HG02943 (cell line): ENCODE measurements around the gene PTPRU.

ENCODE experiments used
- ATAC-seq: cut with Tn5 transposase; IDR thresholded peaks from one replicate; pipeline ENCODE4 v1.9.1; 2021; ENCODE audit warnings: mild to moderate bottlenecking, low read depth, moderate library complexity; ENCODE audit not compliant: unreplicated experiment

The PTPRU gene

DNA sequence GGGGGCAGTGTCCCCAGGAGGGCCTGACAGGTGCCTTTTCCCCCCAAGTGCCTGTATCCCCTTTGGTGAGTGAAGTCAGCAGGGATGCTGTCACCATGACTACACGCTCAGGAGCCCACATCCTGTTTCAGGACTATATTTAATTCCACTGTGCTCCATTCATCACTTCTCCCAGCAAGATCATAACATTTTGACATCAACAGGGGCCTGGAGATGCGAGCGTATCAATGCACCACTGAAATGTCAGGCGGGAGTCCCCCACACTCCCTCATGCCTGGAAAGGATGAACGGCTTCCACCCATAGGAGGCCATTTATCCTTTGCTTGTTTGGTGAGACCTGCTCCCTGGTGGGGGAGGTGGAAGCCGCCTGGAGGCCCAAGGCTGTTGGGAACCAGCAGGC lies 119.1 kb downstream of the PTPRU start:
- no peak for ATAC-seq

DNA sequence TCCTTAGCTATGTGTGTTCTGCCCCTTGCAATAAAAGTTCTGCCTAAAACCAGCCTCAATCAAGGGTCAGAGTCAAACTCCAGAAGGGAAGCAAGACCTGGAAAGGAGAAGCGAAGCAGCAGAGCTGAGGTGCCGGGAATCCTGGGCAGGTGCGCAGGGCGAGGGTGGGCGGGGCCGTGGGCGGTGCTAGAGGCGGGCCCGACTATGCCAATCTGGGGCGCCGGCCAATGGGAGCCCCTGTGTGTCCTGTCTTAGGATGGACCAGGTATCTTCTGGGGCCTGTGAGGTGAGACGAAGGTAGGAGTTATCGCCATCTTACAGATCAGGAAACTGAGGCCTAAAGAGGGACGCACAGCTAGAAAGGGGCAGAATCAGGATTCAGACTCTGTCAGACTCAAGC lies 120.3 kb downstream of the PTPRU start:
- ATAC-seq: no peak

DNA sequence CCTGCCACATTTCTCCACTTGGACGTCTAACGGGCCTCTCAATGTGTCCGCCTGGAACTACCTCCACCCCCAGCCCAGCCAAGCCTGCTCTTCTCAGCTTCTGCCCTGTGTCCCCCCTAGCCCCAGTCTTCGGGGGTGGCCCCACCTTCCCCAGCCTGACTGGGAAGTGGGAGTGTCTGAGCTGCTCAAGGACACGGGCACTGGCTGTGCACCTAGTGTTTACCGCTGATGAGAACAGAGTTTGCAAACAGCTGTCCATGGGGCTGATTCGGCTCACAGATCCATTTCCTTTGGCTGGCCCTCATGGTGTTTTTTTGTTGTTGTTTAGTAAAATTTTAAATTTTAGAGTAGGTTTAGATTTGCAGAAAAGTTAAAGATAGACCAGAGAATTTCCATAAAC lies 121.1 kb downstream of the PTPRU start:
- ATAC-seq: no peak

DNA sequence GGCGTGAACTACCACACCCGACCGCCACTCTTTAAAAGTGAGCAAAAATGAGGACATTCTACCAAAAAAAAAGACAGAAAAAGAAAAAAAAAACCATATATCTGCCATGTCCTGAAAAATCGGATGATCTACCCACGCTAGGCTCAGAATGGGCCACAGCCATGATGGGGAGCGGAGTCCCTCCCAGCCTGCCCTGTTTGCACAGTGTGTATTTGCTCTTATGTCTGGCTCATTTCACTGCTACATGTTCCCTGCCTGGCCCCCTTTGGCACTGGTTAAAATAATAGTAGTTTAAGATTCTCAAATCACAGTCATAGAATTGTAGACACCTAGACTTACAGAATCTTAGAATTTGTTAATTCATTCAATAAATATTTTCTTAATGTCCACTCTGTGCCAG lies 121.9 kb downstream of the PTPRU start:
- no peak for ATAC-seq

DNA sequence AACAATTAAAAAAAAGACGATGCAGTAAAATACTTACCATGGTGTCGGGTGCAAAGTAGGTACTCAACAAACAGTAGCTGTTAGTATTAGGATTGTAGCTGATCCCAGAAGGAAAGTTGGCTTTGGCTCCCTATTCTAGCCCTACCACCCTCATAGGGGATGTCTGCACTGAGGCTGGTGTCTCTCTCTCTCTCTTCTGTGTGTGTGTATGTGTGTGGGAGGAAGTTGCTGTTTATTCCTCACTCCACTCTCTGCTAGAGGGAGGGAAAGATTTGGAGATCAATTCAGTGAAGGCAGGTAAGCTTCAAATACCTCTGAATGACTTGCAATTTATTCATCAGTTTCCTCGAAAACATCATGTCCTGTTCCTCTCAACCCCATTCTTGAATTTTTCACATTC lies 124.4 kb downstream of the PTPRU start:
- no peak for ATAC-seq

DNA sequence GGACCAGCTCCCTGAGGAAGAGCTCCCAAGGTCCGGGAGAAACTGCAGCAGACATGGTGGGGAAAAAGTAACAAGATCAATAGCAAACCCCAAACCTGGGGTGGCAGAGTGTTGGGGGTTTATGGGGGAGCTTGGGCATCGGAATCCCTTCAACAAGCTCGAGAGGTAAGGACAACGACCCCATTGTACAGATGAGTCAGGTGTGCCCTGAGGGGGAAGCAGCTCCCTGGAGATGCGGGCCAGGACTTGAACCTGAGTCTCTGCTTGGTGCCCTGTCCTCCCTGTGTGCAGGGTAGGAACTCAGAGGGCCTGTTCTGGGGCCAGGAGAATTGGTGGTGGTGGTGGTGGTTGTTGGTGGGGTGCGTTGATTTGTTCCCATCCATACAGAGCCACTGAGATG lies 125.4 kb downstream of the PTPRU start:
- no peak for ATAC-seq

DNA sequence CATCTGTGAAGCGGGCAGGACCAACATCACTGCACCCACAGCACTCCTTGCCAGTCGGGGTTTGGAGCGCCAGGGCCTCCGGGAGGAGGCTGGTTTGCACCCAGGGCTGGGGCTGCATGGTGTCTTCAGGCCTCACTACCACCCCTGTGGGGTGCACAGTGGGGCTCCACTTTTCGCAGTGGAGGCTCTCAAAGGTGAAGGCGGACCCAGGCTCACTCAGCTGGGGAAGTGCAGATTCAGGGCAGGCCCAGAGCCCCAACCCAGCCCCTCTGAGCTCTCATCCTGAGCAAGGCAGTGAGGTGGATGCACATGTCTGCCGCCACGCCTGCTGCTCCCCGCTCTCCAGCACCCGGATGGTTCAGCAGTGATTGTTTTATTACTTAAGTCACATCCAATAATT lies 125.8 kb downstream of the PTPRU start:
- no peak for ATAC-seq

DNA sequence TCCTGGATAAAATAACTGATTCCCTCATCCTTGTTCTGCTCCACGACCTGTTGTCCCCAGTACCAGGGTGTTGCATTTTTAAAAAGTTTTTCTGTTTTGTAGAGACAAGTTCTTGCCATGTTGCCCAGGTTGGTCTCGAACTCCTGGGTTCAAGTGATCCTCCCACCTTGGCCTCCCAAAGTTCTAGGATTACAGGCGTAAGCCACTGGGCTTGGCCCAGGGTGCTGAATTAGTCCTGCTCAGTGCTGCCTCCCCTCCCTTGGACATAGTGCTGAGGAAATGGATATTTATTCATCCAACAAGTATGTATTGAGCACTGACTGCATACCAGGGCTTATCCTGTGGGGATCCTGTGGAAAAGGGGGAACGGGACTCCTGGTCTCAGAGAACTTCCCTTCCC lies 126.4 kb downstream of the PTPRU start:
- ATAC-seq: no peak

DNA sequence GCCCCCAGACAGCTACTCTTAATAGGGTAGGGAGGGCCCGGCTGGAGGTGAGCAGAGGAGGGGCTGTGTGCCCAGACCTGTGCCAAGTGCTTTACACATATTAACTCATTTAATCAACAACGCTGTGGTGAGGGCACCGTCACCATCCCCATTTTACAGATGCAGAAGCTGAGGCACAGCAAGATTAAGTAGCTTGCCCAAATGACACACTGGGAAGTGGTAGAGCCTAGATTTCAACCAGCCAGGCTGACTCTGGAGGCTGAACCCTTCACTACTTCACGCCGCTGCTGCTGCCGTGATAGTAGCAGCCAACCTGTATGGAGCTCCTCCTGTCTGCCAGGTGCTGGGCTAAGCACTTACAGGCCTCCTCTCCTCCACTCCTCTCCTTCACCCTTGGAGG lies 127.2 kb downstream of the PTPRU start:
- ATAC-seq: no peak

DNA sequence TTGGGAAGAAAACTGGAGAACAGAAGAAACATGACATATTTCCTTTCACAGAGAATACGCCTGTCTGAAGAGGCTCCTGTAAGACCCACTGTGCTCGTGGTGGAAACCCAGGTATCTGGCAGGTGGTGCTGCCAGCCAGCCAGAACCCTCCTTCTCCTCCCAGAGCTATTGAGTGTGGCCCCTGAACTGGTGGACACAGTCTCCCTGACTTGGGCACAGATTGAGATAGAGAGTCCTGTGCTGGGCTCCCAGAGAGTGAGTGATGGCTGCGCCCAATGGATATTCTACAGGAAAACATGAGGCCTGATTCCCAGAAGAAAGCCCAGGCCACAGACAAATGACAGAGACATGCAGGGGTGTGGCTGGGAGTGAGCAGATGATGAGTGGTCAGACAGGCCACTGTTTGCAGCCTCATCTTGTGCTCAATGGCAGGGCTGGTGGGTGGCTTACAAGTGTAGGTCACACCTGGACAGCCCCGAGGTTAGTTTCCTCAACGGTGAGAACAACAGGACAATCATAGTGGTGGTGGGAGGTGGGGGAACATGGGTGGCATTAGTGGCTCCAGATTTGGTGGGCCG lies 127.9 kb downstream of the PTPRU start:
- no peak for ATAC-seq

DNA sequence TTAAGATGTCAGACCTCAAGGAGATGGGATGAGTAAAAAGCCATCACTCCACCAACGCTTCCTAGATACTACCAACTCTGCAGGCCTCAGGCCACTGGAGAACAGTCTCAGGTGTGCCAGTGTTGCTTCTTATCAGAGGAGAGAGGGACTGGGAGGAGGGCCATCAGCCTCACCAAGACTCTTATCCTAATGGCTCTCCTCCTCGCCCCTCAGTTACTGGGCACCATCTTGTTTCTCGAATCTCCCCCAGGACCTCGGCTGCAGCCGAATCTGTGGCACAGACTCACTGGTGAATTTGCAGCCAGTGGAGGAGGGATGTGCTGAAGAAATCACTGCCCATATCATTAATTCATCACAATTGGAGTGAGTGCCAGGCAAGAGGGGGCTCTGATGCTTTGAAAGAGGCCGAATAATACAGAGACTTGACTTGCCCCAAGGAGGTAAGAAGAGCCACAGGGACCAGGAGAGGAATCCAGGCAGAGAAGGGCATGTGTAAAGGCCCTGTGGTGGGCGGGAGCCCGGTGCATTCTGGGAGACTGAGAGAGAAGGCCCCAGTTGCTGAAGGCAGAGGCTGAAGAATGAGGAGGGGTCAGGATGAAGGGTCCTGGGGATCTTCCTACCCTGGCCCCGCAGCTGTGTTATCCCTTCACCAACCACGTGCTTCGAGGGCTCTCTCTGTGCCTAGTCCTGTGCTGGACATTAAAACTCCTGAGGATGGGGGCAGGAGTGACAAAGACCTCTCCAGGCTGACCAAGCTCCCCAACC lies 129.8 kb downstream of the PTPRU start:
- ATAC-seq: no peak

DNA sequence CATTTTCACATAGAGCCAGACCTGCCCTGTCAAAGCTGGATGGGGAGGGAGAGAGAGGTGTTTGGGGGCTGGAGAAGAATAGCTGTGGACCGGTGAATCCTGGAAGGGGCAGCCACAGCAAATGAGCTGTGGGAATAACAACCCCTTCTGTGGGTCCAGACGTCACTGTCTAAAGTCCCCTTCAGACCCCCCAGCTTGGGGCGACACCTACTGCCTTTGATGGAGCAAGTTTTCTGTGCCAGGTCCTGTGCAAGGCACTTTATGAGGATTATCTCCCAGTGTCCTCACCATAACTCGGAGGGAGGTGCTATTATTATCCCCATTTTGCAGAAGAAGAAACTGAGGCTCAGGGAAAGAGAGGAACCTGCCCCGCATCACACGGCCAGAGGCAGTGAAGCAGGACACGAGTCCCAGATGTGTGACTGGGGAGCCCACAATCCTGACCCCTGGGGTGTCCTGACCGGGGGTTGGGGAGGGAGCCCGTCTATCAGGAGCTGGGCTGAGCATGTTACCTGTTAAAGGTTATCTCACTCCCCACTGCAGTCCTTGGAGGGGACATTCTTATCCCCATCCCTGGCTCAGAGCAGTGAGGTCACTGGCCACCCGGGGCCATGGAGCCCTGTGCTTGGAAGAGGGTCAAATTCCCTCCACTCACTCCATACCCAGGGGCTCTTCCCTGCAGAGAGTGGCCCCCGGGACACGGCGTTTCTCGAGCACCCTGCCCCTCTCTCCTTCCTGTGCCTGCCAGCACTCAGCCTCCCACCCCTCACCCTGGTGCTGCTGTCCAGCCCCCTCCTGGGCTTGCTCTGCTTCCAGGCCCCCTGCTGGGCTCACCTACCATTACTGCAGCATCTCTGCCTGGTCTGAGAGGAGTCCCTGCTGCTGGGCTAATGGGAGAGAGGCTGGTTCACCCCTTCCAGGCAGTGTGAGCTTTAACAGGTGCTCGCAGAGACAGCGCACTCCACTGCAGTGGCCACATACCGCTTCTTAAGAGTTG lies 132.9 kb downstream of the PTPRU start:
- no peak for ATAC-seq

DNA sequence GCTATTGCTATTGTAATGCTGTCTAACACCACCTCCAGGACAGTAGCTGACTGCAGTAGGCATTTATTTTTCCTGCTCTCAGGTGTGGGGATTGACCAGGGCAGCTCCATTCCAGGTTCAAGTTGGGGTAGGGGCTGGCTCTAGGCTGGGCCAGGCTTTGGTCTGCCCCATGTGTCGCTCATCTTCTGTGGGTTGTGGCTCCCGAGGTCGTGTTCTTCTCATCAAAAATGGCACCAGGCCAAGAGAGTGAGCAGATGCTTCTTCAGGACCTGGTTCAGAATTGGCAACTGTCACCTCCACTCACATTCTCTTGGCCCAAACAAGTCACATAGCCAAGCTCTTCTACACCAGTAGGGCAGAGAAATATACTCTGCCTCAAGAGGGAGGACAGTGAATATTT lies 133.7 kb downstream of the PTPRU start:
- ATAC-seq: no peak

DNA sequence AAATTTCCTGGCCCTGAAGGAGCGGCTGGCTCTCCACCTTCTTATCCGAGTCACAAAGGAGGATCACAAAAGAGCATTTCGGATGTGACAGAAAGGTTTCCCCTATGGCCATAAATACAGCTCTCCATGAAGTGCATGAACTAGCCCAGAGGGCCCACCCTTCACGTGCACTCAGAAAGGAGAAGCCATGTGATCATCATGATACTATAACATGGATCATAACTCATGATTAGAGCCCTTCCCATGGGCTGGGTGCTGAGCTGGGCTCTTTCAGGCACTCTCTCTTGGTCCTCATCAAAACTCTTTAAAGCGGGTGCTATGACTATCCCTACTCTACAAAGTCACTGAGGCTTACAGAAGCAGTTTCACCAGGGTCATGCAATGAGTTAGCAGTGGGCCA lies 135.0 kb downstream of the PTPRU start:
- ATAC-seq: no peak

DNA sequence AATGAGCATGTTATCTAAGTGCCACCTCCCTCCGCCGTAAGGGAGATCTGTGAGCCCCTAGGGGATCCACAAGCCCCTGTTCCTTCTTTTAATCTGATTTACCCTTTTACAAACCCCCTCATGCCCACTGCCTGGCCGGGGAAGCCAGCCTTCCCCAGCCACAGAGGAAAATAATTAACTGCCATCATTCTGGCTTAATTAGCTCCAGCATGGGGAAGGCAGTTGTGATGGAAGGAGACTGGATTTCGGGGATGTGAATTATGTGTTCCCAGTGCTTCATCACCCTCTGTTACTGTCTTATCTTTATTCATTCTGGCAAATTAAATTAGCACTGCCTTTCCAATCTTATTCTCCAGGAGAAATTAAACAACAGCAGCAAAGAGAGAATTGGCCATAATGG lies 135.8 kb downstream of the PTPRU start:
- no peak for ATAC-seq
